Measurements from ENCODE around the gene TMEM123.

TMEM123 gene

DNA sequence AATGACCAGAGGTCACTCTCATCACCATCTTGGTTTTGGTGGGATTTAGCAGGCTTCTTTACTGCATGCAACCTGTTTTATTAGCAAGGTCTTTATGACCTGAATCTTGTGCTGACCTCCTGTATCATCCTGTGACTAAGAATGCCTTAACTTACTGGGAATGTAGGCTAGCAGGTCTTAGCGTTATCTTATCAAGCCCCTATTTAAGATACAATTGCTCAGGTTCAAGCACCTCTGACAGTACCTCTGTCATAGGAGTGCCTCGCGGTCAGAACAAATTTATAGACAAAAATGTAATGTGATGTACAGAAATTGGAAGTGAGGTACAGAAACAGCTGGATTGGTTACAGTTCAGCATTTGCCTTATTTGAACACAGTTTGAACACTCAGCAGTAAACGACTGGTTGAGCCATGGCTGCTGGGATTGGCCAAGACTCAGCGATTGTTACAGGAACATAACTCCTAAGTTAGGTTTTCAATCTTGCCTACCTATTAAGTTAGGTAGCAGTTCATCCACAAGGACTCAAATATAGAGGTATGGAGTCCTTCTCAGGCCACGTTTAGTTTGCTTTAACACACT, 16.1 kb upstream of the TMEM123 start:
- Histone ChIP-seq H3K4ac (ENCODE audit: low read depth, low read length) (peak overlapping the region; percentile 10), H2BK12ac (ENCODE audit: low read length) (peak overlapping the region; percentile 86), H2BK5ac (ENCODE audit: low read depth, low read length, poor library complexity) (peak overlapping the region; percentile 94), H4K8ac (ENCODE audit: low read depth, low read length) (peak overlapping the region; percentile 71), H3K18ac (ENCODE audit: low read length) (no peak overlapping the region), H4K91ac (ENCODE audit: low read depth, low read length) (peak overlapping the region; percentile 84), H4K12ac (ENCODE audit: low read depth, low read length) (no peak overlapping the region), H3K79me1 (ENCODE audit: low read length) (peaks cover 23% of the 10 kb centered on the region), H3K9ac (ENCODE audit: low read length) (no peak overlapping the region), H2AFZ (ENCODE audit: insufficient read depth, low read length, poor library complexity) (no peak overlapping the region), H3K23ac (ENCODE audit: low read length) (no peak overlapping the region), H3K9me3 (ENCODE audit: insufficient read depth, low read depth, low read length) (no peaks in the 10 kb centered on the region), H2BK120ac (ENCODE audit: insufficient read depth, low read length, poor library complexity) (peak overlapping the region; percentile 91), H3K4me2 (ENCODE audit: low read length) (no peak overlapping the region), H3K36me3 (ENCODE audit: control insufficient read depth in 1 of 2, insufficient read depth in 2 of 2, low read length in 2 of 2) (no peaks in the 10 kb centered on the region), H3K79me2 (ENCODE audit: control insufficient read depth, insufficient read depth, low read length, poor library complexity) (peaks cover 3% of the 10 kb centered on the region), H3K14ac (ENCODE audit: low read length) (peak overlapping the region; percentile 85), H3K4me3 (ENCODE audit: low read depth, low read length) (no peak overlapping the region), H3K27ac (ENCODE audit: low read depth, low read length) (peak overlapping the region; percentile 92), H2AK5ac (ENCODE audit: low read length) (peak overlapping the region; percentile 66), H3K27me3 (ENCODE audit: insufficient read depth, low read length) (no peaks in the 10 kb centered on the region), H3K4me1 (ENCODE audit: control insufficient read depth in 1 of 2, insufficient read depth in 2 of 2, low read length in 2 of 2) (peaks cover 17 to 21% of the 10 kb centered on the region in 2 experiments)
- DNase-seq = peak; percentile 66 to 89
- WGBS (ENCODE audit: extremely low coverage, insufficient coverage, insufficient read length) = no CpG with 5 or more reads among the region's 6 CpGs

DNA sequence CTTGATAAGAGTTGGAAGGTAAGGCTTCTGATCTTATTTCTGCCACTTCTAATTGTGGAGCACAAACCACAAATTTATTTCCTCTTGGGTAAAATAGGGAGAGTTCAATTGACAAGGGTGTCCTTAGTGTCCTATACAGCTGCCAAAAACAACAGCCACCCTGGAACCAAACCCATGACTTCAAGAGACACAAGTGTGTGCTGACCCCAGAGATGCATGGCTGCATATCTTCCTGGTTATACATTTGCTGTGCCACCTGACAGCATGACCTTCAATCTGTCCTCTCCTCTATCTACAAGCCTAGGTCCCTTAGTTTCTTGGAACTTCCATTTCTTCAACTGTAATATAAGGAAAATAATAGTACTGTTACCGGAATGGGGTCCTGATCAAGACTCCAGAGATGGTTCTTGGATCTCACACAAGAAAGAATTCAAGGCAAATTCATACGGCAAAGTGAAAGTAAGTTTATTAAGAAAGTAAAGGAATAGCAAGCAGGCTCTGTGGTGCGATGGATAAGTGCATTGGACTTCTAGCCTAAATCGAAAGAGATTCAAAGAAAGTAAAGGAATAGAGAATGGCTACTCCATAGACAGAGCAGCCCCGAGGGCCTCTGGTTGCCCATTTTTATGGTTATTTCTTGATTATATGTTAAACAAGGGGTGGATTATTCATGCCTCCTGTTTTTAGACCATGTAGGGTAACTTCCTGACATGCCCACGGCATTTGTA, 15.5 kb upstream of the TMEM123 start:
- WGBS (ENCODE audit: extremely low coverage, insufficient coverage, insufficient read length) = no CpG with 5 or more reads among the region's 6 CpGs
- peaks cover 17 to 21% of the 10 kb centered on the region in 2 experiments for H3K4me1 ChIP-seq (ENCODE audit: control insufficient read depth in 1 of 2, insufficient read depth in 2 of 2, low read length in 2 of 2)
- H3K23ac ChIP-seq (ENCODE audit: low read length) = no peak overlapping the region
- peak overlapping the region; percentile 89 for H4K91ac ChIP-seq (ENCODE audit: low read depth, low read length)
- peak overlapping the region; percentile 92 for H3K27ac ChIP-seq (ENCODE audit: low read depth, low read length)
- no peak overlapping the region for H3K18ac ChIP-seq (ENCODE audit: low read length)
- peak overlapping the region; percentile 66 for H2AK5ac ChIP-seq (ENCODE audit: low read length)
- H3K4ac ChIP-seq (ENCODE audit: low read depth, low read length) = peak overlapping the region; percentile 92
- H2BK5ac ChIP-seq (ENCODE audit: low read depth, low read length, poor library complexity) = peak overlapping the region; percentile 94
- H3K9me3 ChIP-seq (ENCODE audit: insufficient read depth, low read depth, low read length) = no peaks in the 10 kb centered on the region
- peak overlapping the region; percentile 80 for H3K14ac ChIP-seq (ENCODE audit: low read length)
- peaks cover 3% of the 10 kb centered on the region for H3K79me2 ChIP-seq (ENCODE audit: control insufficient read depth, insufficient read depth, low read length, poor library complexity)
- no peak for DNase-seq
- H4K8ac ChIP-seq (ENCODE audit: low read depth, low read length) = no peak overlapping the region
- H3K79me1 ChIP-seq (ENCODE audit: low read length) = peaks cover 23% of the 10 kb centered on the region
- H3K36me3 ChIP-seq (ENCODE audit: control insufficient read depth in 1 of 2, insufficient read depth in 2 of 2, low read length in 2 of 2) = no peaks in the 10 kb centered on the region
- no peak overlapping the region for H2AFZ ChIP-seq (ENCODE audit: insufficient read depth, low read length, poor library complexity)
- no peak overlapping the region for H3K9ac ChIP-seq (ENCODE audit: low read length)
- no peaks in the 10 kb centered on the region for H3K27me3 ChIP-seq (ENCODE audit: insufficient read depth, low read length)
- no peak overlapping the region for H3K4me2 ChIP-seq (ENCODE audit: low read length)
- H2BK120ac ChIP-seq (ENCODE audit: insufficient read depth, low read length, poor library complexity) = peak overlapping the region; percentile 98
- H4K12ac ChIP-seq (ENCODE audit: low read depth, low read length) = no peak overlapping the region
- H3K4me3 ChIP-seq (ENCODE audit: low read depth, low read length) = no peak overlapping the region
- H2BK12ac ChIP-seq (ENCODE audit: low read length) = peak overlapping the region; percentile 99

DNA sequence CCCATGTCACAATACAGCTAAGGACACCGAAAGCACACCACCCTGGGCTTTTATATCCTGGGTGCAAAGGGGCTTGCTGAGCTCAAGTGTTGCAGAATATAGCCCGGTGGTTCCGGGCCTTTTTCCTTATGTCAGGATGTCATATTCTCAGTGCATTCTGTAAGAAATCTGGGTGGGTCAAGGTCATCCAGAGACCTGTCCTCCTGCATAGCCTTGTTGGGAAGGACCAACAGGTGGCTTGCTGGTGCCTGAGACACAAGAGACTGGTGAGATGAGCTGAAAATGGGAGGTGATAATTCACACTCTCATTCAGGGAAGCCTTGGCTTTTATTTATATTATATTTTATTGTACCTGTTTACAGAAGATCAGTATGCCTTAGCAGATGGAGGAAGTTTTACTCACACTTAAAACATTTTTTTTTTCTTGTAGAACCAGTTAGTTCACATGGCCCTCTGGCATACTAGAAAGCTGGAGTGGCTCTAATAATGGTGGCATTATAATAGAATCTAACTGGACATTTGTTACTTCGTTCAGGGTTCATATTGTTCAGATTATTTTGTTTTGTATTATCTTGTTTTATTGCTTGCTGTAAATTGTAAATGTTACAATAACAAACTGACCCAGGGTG, 14.6 kb upstream of the TMEM123 start:
- Histone ChIP-seq H4K12ac (ENCODE audit: low read depth, low read length) (peak overlapping the region; percentile 7), H4K8ac (ENCODE audit: low read depth, low read length) (no peak overlapping the region)

DNA sequence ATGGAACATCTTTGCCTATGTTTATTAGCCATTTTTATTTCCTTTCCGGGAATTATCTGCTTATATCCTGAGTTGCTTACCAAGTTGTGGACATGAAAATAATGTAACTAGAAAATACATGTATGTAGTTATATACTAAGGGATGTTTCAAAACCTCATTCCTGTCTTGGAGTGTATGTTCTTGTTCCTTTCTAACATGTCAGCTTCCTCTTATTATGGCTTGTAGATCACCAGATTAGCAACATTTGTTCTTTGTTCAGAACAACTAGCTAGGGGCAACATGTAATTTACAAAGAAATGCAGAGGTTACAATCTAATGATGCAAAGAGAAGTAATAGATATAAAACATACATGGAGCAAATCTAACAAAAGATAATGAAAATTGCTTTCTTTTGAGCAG, 13.1 kb upstream of the TMEM123 start:
- no peaks in the 10 kb centered on the region for H3K27me3 ChIP-seq (ENCODE audit: insufficient read depth, low read length)
- no peak overlapping the region for H2AK5ac ChIP-seq (ENCODE audit: low read length)
- H3K23ac ChIP-seq (ENCODE audit: low read length) = no peak overlapping the region
- no peak overlapping the region for H4K91ac ChIP-seq (ENCODE audit: low read depth, low read length)
- peaks cover 21% of the 10 kb centered on the region for H3K79me1 ChIP-seq (ENCODE audit: low read length)
- WGBS (ENCODE audit: extremely low coverage, insufficient coverage, insufficient read length) = no CpG with 5 or more reads among the region's 1 CpG
- H4K12ac ChIP-seq (ENCODE audit: low read depth, low read length) = no peak overlapping the region
- H3K27ac ChIP-seq (ENCODE audit: low read depth, low read length) = no peak overlapping the region
- no peak overlapping the region for H2BK5ac ChIP-seq (ENCODE audit: low read depth, low read length, poor library complexity)
- no peaks in the 10 kb centered on the region for H3K9me3 ChIP-seq (ENCODE audit: insufficient read depth, low read depth, low read length)
- no peak overlapping the region for H2AFZ ChIP-seq (ENCODE audit: insufficient read depth, low read length, poor library complexity)
- H3K4me2 ChIP-seq (ENCODE audit: low read length) = no peak overlapping the region
- peaks cover 17 to 19% of the 10 kb centered on the region in 2 experiments for H3K4me1 ChIP-seq (ENCODE audit: control insufficient read depth in 1 of 2, insufficient read depth in 2 of 2, low read length in 2 of 2)
- H2BK120ac ChIP-seq (ENCODE audit: insufficient read depth, low read length, poor library complexity) = no peak overlapping the region
- H3K79me2 ChIP-seq (ENCODE audit: control insufficient read depth, insufficient read depth, low read length, poor library complexity) = peaks cover 3% of the 10 kb centered on the region
- no peak overlapping the region for H3K14ac ChIP-seq (ENCODE audit: low read length)
- no peak overlapping the region for H2BK12ac ChIP-seq (ENCODE audit: low read length)
- H3K4me3 ChIP-seq (ENCODE audit: low read depth, low read length) = no peak overlapping the region
- no peak overlapping the region for H4K8ac ChIP-seq (ENCODE audit: low read depth, low read length)
- no peak overlapping the region for H3K4ac ChIP-seq (ENCODE audit: low read depth, low read length)
- DNase-seq = no peak
- no peak overlapping the region for H3K18ac ChIP-seq (ENCODE audit: low read length)
- H3K36me3 ChIP-seq (ENCODE audit: control insufficient read depth in 1 of 2, insufficient read depth in 2 of 2, low read length in 2 of 2) = no peaks in the 10 kb centered on the region
- H3K9ac ChIP-seq (ENCODE audit: low read length) = no peak overlapping the region

More for the DNA sequence above, 14.6 kb upstream of the TMEM123 start:
- Histone ChIP-seq H3K9me3 (ENCODE audit: insufficient read depth, low read depth, low read length) (no peaks in the 10 kb centered on the region), H2AK5ac (ENCODE audit: low read length) (peak overlapping the region; percentile 79), H3K79me1 (ENCODE audit: low read length) (peaks cover 23% of the 10 kb centered on the region), H3K36me3 (ENCODE audit: control insufficient read depth in 1 of 2, insufficient read depth in 2 of 2, low read length in 2 of 2) (no peaks in the 10 kb centered on the region), H3K4ac (ENCODE audit: low read depth, low read length) (peak overlapping the region; percentile 77), H3K14ac (ENCODE audit: low read length) (peak overlapping the region; percentile 73), H3K4me3 (ENCODE audit: low read depth, low read length) (no peak overlapping the region), H2BK120ac (ENCODE audit: insufficient read depth, low read length, poor library complexity) (peak overlapping the region; percentile 92), H4K91ac (ENCODE audit: low read depth, low read length) (peak overlapping the region; percentile 70), H3K4me1 (ENCODE audit: control insufficient read depth in 1 of 2, insufficient read depth in 2 of 2, low read length in 2 of 2) (peaks cover 17 to 21% of the 10 kb centered on the region in 2 experiments), H2AFZ (ENCODE audit: insufficient read depth, low read length, poor library complexity) (no peak overlapping the region), H3K23ac (ENCODE audit: low read length) (no peak overlapping the region), H3K4me2 (ENCODE audit: low read length) (no peak overlapping the region), H3K18ac (ENCODE audit: low read length) (peak overlapping the region; percentile 46), H2BK5ac (ENCODE audit: low read depth, low read length, poor library complexity) (peak overlapping the region; percentile 80), H3K27me3 (ENCODE audit: insufficient read depth, low read length) (no peaks in the 10 kb centered on the region), H3K27ac (ENCODE audit: low read depth, low read length) (no peak overlapping the region), H3K9ac (ENCODE audit: low read length) (no peak overlapping the region), H2BK12ac (ENCODE audit: low read length) (peak overlapping the region; percentile 88), H3K79me2 (ENCODE audit: control insufficient read depth, insufficient read depth, low read length, poor library complexity) (peaks cover 3% of the 10 kb centered on the region)
- WGBS (ENCODE audit: extremely low coverage, insufficient coverage, insufficient read length) = no CpG with 5 or more reads among the region's 4 CpGs
- DNase-seq = peak; percentile 24 to 90
